Measurements from ENCODE around the gene SLC44A5.
A peak's percentile ranks its signal among the peaks of the same experiment; 100 is the strongest.

The SLC44A5 gene

GRCh38 chr1:75461808-75462325, 149.0 kb downstream of the SLC44A5 start:
- TF ChIP-seq POLR2A (IDR thresholded peaks at IDR 0.05; ENCODE audit: extremely low read depth, insufficient read length) (no peak), MYC (IDR thresholded peaks at IDR 0.05; ENCODE audit: low read depth, low read length) (no peak)
- TF ChIP-seq, protein P1, sequence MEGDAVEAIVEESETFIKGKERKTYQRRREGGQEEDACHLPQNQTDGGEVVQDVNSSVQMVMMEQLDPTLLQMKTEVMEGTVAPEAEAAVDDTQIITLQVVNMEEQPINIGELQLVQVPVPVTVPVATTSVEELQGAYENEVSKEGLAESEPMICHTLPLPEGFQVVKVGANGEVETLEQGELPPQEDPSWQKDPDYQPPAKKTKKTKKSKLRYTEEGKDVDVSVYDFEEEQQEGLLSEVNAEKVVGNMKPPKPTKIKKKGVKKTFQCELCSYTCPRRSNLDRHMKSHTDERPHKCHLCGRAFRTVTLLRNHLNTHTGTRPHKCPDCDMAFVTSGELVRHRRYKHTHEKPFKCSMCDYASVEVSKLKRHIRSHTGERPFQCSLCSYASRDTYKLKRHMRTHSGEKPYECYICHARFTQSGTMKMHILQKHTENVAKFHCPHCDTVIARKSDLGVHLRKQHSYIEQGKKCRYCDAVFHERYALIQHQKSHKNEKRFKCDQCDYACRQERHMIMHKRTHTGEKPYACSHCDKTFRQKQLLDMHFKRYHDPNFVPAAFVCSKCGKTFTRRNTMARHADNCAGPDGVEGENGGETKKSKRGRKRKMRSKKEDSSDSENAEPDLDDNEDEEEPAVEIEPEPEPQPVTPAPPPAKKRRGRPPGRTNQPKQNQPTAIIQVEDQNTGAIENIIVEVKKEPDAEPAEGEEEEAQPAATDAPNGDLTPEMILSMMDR (IDR thresholded peaks at IDR 0.05; ENCODE audit: low read depth, low read length), result no peak
- TF ChIP-seq, protein P2, sequence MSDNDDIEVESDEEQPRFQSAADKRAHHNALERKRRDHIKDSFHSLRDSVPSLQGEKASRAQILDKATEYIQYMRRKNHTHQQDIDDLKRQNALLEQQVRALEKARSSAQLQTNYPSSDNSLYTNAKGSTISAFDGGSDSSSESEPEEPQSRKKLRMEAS (IDR thresholded peaks at IDR 0.05; ENCODE audit: low read depth, low read length), result no peak
- no peak overlapping the region for H3K4me3 ChIP-seq (ENCODE audit: low read depth, low read length)
- DNase-seq (ENCODE audit: low read depth), result no peak

- no peak for TF ChIP-seq POLR2A (IDR thresholded peaks at IDR 0.05; ENCODE audit: extremely low read depth, insufficient read length)
- TF ChIP-seq, protein P2 (IDR thresholded peaks at IDR 0.05; ENCODE audit: low read depth, low read length), result no peak
- no peak for TF ChIP-seq MYC (IDR thresholded peaks at IDR 0.05; ENCODE audit: low read depth, low read length)
- TF ChIP-seq, protein P1 (IDR thresholded peaks at IDR 0.05; ENCODE audit: low read depth, low read length), result no peak
- no peak for DNase-seq (ENCODE audit: low read depth)
- no peak overlapping the region for H3K4me3 ChIP-seq (ENCODE audit: low read depth, low read length)
These were observed 160.9 kb downstream of the SLC44A5 start for GRCh38 chr1:75449998-75450397.

- no peak for TF ChIP-seq POLR2A (IDR thresholded peaks at IDR 0.05; ENCODE audit: extremely low read depth, insufficient read length)
- TF ChIP-seq, protein P1 (IDR thresholded peaks at IDR 0.05; ENCODE audit: low read depth, low read length), result no peak
- no peak for TF ChIP-seq MYC (IDR thresholded peaks at IDR 0.05; ENCODE audit: low read depth, low read length)
- H3K4me3 ChIP-seq (ENCODE audit: low read depth, low read length), result no peak overlapping the region
- DNase-seq (ENCODE audit: low read depth), result no peak
These were observed 166.7 kb downstream of the SLC44A5 start for GRCh38 chr1:75444220-75444619.

DNA sequence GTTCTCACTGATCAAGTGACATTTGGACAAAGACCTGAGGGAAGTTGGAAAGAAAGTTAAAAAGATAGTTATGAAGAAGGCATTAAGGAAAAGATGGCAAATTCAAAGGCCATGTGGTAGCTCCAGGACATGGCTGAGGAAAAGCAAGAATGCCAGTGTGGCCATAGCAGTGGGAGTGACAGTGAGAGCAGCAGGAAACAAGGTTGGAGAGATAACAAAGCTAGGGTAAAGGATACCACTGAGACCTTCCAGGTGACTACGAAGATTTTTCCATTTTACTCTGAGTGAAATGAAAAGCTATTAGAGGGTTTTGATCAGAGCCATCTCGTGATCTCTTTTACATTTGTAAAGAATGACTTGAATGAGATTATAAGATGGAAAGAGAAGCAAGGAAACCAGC, 170.6 kb downstream of the SLC44A5 start:
- H3K4me3 ChIP-seq (ENCODE audit: low read depth, low read length), result no peak overlapping the region
- TF ChIP-seq, protein P1 (IDR thresholded peaks at IDR 0.05; ENCODE audit: low read depth, low read length), result no peak
- no peak for TF ChIP-seq POLR2A (IDR thresholded peaks at IDR 0.05; ENCODE audit: extremely low read depth, insufficient read length)
- no peak for TF ChIP-seq MYC (IDR thresholded peaks at IDR 0.05; ENCODE audit: low read depth, low read length)
- TF ChIP-seq, protein P2 (IDR thresholded peaks at IDR 0.05; ENCODE audit: low read depth, low read length), result no peak
- DNase-seq (ENCODE audit: low read depth), result no peak

- TF ChIP-seq, protein P1 (IDR thresholded peaks at IDR 0.05; ENCODE audit: low read depth, low read length), result no peak
- TF ChIP-seq, protein P2 (IDR thresholded peaks at IDR 0.05; ENCODE audit: low read depth, low read length), result no peak
- TF ChIP-seq POLR2A (IDR thresholded peaks at IDR 0.05; ENCODE audit: extremely low read depth, insufficient read length), result no peak
- no peak for TF ChIP-seq MYC (IDR thresholded peaks at IDR 0.05; ENCODE audit: low read depth, low read length)
- peak; percentile 12 for DNase-seq (ENCODE audit: low read depth)
- no peak overlapping the region for H3K4me3 ChIP-seq (ENCODE audit: low read depth, low read length)
These were observed 172.6 kb downstream of the SLC44A5 start for GRCh38 chr1:75438355-75438754.

GRCh38 chr1:75431843-75432242, 179.1 kb downstream of the SLC44A5 start:
- no peak overlapping the region for H3K4me3 ChIP-seq (ENCODE audit: low read depth, low read length)
- TF ChIP-seq POLR2A (IDR thresholded peaks at IDR 0.05; ENCODE audit: extremely low read depth, insufficient read length) (no peak), MYC (IDR thresholded peaks at IDR 0.05; ENCODE audit: low read depth, low read length) (no peak)
- TF ChIP-seq, protein P1 (IDR thresholded peaks at IDR 0.05; ENCODE audit: low read depth, low read length), result no peak
- TF ChIP-seq, protein P2 (IDR thresholded peaks at IDR 0.05; ENCODE audit: low read depth, low read length), result no peak
- no peak for DNase-seq (ENCODE audit: low read depth)
